ENCODE results near the gene AGAP1.

The AGAP1 gene

DNA sequence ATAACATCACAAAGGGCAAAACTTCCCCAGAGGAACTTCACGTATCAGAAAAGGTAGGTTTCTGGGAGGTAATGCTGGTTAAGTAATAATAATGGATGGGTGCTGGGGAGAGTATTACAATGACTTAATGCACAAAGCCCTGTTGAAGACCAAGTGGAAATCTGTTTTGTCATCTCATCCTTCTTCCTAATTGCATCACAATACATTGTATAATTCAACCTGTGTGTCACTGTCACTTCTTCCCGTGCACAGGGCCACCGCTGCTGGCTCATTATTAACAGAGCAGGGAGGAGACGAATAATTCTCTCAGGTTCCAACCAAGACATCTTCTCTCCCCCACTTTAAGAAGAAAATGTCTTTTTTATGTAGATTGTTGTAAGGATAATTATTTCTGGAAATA lies 290.9 kb downstream of the AGAP1 start:
- no peak for DNase-seq

DNA sequence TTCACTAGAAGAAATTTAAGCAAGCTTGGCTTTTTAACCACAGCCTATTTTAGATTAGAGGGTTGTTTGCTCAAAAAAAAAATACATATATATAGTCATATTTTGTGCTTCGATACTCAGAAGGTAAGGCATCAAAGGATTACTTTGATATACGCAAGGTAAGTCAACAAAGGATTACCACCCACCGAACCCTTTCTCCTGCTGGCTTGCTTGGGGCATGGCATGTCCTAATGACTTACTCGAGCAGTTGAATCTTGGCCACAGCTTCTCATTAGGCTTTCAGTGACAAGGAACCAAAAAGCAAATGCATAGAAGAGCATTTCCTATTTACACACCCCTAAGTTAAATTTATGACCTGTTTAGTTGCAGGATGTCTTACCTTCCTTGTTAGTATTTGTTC lies 295.7 kb downstream of the AGAP1 start:
- DNase-seq, result no peak

DNA sequence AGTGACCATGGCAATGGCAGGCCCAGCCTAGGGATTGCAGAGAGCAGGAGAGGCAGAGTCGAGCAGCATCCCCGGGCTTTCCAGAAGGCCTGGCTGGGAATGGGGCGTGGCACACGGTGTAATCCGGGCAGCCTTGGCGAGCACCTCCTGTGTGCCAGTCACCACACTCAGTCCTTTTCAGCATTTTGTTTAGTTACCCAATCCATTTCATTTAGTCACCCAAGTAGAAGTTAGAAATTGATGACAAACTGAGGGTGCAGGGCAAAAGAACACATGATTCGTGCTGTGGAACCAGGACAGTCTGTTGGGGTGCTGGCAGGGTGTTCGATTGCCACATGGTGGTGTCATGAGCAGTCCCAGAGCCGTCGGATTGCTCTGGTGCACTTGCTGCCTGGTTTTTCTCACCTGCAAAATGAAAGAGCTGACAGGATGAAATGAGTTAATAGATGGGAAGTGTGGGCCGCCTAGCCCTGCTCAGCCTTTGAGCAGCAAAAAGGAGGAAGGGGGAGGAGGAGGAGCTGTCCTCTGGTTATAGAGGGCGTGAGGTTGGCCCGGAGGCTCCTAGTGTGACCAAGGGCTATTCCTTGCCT lies 299.4 kb downstream of the AGAP1 start:
- DNase-seq, result no peak

DNA sequence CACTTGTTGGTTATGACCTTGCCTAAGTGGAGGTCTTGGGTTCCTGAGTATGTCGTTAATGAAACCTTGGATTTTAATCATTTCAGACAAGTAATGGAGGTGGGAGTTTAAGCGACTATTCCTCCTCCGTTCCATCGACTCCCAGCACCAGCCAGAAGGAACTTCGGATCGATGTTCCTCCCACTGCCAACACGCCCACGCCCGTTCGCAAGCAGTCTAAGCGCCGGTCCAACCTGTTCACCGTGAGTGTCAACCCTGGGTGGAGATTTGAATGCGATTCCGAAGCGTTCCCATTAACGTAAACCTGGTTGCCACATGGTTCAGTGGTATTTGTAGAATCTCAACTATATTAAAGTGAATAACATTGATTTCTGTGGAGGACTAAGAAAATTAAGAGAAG lies 305.4 kb downstream of the AGAP1 start:
- DNase-seq, result no peak

DNA sequence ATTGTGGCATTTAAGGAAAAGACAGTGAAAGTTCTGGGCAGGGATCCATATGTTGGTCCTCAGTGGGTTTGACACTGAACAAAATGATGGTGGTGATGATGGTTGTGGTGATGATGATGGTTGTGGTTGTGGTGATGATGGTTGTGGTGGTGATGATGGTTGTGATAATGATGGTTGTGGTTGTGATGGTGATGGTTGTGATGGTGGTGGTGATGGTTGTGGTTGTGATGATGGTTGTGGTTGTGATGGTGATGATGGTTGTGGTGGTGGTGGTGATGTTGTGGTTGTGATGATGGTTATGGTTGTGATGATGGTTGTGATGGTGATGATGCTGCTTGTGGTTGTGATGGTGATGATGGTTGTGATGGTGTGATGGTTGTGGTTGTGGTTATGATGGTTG lies 308.7 kb downstream of the AGAP1 start:
- no peak for DNase-seq

DNA sequence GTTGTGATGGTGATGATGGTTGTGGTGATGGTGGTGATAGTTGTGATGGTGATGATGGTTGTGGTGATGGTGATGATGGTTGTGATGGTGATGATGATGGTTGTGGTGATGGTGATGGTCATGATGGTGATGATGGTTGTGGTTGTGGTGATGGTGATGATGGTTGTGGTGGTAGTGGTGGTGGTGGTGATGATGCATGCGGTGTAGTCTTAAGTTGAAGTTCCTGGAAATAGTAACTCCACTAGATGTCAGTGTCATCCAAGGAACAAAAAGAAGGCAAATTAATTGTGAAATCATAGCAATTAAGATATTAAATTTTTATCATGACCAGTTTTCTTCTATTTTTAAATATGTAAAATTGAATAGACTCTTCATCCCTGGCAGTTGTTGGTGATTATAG lies 309.2 kb downstream of the AGAP1 start:
- no peak for DNase-seq

DNA sequence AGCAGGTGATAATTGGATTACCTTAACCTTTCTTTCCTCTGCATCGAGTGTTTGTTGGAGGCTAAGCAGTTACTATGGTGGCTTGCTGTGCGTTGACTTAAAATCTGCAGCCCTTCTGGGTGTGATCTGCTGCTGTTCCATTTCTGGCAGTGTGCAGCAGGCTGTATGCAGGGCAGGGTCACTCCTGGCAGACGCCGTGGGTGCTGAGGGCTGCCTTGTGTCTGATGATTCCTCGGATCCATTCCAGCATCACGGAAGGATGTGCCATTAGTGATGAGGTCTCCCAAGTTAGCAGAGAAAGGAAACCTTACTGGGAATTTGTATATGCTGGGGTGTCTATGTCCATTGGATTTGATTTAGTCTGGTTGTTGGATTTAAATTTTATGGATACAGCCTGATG lies 310.8 kb downstream of the AGAP1 start:
- DNase-seq, result no peak

DNA sequence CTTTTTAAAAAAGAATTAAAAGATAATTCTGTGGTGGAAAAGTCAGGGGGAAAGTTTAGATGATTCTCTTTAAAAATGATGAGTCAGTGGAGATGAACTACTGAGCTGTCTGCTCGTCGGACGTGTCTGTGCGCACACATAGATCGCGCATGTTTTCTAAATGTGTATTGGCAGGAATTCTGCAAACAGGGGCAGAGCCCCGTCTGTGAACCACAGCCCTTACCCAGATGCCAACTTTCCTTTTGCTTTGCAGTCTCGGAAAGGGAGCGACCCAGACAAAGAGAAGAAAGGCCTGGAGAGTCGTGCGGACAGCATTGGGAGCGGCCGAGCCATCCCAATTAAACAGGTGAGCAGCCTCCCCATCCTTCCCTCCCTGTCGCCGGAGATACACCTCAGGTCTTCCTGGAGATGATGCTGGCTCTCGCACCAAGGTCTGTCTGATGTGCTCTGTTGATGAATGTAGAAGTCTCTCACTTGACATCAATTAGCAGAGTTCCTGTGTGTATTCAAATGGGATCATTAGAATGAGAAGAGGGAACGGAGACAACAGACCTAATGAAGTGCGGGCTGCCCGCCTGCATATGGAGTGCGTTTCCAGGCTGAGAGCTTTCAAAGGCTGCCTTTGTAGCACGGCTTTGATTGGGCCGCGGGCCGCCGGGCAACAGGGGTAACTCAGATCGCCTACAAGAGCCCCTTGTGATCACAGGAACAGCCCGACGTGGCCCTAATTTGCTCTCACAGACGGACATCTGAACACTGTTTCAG lies 313.3 kb downstream of the AGAP1 start:
- no peak for DNase-seq

DNA sequence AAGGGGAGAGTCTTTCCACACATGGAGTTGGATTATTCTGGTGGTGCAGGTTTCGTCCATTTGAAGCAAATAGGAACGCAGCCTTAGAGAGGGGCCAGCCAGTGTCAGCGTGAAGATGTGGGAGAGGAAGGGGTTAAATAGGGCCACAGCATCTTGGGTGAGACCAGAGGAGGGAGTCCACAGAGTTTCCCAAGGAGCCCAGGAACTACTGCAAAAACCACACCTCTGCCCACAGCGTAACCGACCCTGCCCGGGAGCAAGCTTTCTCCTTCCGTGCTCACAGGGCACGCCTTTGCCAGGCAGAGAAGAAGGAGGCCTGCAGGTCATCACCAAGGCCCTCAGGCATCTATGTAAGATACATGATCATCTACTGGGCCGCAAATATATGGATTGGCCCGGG lies 314.5 kb downstream of the AGAP1 start:
- DNase-seq, result no peak

DNA sequence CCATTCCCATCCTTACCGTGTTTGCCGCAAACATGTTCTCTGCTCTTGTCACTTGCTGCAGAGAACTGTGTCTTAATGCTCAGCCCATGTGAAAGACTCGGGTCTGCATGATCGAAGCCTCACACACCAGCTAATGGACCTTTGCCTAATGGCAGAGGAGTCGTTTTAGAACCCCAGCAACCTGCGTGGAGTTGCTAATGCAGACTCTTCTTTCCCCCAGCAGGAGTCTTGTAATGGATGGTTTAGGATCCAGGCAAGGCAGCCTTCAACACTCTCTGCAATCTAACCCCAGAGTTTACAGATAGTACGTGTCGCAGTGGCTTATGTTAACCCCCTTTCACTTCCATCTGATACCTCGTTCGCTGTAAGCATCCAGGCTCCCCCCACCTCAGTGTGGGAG lies 316.4 kb downstream of the AGAP1 start:
- no peak for DNase-seq

DNA sequence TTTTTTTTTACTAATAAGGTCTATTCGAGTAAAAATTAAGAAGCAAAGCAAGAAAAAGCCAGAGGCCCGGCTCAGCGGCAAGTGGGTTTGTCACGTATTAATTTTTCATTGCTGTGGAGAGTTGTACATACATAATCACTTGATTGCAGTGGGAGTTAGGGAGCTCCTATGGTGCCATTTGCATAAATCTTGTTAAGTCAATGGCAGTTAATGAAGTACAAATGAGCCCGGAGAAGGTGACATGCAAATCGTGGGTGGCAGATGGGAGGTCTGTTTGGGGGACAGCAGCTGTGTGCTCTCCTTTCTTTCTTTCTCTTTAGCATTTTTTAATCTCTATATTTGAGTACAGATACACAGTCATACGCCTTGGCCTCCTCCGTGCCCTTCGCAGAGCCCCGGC lies 317.0 kb downstream of the AGAP1 start:
- no peak for DNase-seq

DNA sequence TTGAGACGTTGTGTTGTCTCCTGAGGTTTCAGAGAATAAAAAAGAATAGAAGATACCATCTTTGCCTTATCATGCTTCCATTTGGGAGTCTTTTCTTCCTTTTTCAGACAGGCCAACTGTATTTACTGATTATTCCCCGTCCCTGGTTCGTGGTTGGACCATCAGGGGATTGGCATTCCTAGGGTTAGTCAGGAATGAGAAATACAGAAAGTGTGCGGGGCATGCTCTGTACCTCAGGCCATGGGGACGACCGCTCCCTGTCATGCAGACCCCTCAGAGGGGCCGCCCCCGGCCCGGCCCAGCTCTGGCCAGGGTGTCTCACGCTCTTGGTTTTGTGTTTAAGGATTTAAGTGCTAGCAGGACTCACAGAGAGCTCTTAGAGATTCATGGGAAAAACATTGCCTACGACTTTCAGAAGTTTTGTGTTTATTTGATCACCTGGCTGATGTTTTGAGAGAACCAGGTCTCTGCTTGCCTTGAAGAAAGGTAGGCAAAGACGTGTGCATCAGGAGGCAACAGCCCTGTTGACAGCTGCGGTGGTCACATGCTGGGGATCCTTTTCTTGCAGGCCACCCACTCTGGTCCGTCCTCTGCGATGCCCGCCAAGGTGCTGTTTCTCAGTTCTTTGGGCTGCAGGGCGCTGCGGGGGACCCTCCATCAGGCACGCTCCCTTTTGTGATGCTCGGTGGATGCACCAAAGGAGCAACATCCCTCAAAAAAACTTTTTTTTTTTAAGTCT lies 317.8 kb downstream of the AGAP1 start:
- DNase-seq, result no peak

DNA sequence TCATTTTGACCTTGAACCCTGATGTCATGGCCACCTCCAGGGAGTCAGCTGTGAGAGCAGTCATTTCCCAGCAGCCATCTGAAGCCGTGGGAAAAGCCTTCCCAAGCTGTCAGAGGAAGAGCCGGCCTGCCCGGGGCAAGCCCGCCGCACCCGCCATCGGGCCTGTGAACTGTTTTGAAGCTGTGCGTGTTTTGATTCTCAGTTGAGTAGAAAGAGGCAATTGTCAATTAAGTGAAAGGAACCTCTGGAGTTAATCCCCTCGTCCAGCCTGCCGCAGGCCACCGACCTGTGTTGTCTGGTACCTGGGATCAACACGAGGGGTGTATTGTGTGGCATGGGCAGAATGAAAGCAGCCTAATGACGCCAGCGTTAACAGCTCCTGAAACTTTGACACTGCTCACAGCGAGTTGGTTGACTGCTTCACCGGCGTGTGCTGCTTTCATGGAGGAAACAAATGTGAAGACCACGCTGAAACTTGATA lies 318.4 kb downstream of the AGAP1 start:
- DNase-seq, result no peak

DNA sequence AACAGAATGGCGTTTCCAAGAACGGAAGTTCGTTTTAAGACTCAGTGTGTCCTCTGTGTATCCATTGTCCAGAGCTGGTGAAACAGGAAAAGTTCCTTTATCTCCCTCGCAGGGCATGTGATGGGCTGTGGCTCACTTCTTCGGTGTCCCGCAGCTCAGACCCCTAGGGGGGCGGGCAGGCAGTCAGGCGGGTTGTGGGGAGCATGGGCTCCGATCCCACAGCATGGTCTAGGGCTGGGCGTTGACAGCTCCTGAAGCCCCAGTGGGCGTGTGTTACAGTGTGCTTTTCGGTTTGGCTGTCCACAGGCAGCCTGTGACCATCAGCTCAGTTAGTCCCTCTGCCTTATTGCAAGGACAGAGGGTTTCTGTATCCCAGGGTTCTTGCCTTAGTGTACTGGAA lies 319.6 kb downstream of the AGAP1 start:
- DNase-seq, result no peak

DNA sequence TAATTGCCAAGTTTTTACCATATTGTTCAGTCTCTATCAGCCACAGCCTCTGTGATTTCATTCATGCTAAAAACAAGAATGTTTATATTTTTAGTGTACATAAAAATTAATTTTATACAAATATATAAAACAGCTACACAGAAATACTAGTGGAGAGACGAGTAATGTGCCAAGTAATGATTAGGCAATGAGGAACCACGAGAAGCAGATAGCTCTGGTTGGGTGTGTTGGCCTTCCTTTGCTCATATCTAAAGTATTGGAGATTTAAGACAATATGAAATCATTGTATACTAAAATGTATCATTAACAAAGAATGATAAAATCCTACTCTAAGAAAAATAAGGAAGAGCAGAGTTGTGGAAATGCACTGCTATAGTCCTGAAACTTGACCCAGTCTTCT lies 326.7 kb downstream of the AGAP1 start:
- no peak for DNase-seq

DNA sequence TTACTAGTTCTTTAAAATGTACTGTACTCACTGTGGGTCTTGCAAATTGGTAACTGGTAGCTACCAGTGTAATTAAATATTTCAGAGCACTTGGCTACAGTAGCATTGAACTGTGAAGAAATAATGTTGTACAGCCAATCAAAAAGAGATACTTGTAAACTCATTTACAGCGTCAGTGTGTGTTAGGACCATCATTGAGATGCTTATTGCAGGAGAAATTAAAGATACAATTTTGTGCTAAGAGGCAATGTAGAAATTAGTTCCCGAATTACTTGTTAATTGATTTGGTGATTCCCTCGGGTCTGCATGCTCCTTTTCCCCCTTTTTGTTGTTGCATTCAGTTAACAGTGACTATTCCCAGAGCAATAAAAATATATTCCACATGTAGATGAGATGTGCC lies 330.5 kb downstream of the AGAP1 start:
- no peak for DNase-seq

DNA sequence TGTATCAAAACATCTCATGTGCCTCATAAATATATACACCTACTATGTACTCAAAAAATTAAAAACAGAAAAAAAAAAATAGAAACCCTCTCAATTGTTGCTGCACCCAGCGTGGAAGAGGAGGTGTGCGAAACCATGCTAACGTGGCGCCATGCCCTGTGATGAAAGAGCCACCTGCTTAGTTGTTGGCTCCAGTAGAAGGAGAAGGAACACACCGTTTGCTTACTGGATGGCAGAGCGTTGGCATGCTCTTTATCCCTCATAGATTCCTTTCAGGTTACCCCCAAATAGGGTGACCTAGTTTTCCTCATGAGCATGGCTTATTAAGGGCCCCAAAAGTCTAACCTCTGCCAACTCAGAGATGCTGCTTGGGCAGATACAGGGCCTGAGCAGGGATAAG lies 332.1 kb downstream of the AGAP1 start:
- no peak for DNase-seq

DNA sequence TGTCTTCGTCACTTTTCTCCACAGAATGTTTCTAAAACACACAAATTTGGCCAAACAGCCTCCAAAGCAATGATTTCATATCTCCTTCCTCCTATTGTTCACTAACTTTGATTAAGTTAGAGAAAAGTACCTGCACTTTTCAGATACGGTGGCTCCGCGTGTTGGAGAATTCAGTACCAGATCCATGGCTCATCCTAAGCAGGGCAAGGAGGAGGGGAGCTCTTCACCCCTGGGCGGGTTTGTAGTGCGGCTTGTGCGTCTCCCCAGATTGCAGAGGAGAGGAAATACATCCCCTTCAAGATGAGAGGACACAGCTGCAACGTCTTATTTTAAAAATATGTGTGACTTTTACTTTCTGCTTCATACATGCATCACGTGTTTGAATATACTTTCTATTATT lies 333.0 kb downstream of the AGAP1 start:
- DNase-seq, result no peak

DNA sequence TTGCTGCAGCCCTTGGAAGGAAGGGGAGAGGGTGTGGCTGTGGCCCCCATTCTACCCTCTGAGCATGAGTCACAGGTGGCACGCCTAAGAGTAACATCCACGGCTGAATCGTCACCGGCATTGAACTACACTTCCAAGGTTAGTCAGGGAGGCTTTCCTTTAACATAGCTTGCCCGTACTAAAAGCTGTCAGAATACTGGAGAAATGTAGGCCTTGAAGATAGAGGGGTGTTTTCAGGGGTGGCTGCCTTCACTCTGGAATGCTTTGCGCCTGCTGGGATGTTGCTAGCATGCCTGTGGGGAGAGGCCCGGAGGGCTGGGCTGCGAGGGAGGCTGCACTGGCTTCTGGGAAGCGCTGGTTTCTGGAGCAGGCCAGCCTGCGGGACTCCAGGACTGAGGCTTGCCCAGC lies 333.7 kb downstream of the AGAP1 start:
- DNase-seq, result no peak

DNA sequence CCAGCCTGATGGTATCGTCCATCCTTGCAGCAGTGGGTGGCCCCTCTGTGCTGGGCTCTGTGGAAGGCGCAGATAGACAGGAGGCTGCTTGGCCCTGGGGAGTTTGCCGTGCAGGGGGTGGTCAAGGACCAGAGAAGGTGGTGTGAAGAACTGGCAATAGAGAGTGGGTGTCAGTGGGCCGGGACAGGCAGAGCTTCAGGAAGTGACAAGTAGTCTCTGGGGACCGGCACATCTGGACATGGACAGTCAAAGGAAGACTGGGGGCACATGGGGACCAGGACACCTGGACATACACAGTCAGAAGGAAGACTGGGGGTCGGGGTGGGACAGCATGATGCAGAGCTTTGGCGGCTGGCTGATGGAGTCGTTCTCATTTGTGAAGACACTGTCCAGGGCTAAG lies 335.9 kb downstream of the AGAP1 start:
- no peak for DNase-seq

DNA sequence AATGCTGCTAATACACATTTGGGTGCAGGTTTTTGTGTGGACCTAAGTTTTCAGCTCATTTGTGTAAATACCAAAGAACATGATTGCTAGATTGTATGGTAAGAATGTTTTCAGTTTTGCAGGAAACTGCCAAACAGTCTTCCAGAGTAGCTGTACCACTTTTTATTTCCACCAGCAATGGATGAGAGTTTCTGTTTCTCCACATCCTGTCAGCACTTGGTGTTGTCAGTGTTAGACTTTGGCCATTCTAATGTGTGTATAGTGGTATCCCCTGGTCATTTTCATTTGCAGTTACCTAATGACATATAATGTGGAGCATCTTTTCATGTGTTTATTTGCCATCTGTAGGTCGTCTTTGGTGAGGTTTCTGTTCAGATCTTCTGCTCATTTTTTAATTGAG lies 337.9 kb downstream of the AGAP1 start:
- DNase-seq, result no peak

DNA sequence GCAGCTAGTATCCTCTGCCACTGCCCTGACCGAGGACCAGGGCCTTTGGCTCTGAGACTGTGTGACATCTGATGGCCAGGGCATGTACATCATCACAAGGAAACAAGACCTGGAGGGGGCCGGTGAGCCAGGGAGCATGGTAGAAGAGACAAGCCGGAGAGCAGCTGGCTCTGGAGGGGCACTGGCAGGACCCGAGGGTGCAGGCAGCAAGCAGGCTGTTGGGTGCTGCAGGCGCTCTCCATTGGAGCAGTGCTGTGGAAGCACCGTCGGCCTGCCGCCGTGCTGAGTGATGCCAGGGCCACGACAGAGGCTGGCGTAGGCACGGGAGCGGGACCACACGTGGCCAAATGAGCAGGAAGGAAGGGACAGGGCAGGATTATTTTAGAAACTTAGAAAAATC lies 339.1 kb downstream of the AGAP1 start:
- DNase-seq, result no peak

DNA sequence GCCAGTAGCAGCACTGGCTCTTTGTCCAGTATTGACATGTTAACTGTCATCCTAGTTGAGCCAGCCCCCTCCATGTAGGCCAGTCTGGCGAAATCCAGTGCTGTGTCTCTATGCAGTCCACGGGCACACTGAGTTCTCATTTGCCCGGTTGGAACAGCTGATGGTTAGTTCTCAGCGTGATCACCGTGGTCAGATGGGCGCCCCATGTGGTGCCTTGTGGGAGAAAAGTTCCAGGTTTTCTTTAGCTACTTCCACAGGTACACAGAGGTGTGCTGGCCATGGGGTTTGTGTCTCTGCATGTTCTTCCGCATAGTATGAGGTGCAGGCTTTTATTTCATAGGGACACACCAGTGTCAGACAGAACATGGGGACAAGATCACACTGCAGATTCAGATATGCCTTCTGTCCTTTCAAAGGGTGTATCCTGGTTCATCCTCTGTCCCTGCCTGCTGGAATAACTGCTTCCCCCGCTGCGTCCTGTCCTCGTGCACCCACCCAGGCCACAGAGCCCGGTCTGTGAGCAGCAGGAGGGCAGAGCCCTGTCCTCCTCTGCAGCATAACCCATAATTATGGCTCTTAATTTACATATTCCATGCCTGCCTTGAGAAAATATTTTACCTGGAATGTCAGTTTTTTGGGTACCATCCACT lies 340.3 kb downstream of the AGAP1 start:
- DNase-seq, result no peak

DNA sequence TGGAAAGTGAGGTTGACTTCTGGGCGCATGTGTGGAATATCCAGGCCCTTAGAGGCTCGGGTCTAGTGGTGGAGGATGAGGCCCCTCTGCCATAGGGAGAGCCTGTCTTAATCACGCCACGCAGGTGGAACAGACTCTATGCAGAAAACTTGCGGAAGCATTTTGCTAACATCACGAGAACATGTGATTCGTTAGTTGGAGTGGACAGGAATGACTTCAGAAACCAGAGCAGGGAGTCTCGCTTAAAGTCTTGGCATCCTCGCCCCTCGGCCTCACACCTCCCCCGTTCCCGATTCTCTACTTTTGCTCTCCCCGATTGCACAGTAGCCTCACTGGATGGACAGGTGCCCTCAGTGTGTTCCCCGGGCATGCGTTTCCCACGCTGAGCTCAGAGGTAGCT lies 340.9 kb downstream of the AGAP1 start:
- DNase-seq, result no peak
